Measurements from ENCODE around the gene ANKRD31. TPM values are rescaled to one million over a fixed set of nuclear protein-coding genes. Genes with fewer than 3 reads are reported as not detected.

Gene ANKRD31
- total RNA-seq, 1 experiment from 2014 or later = 0.26 TPM

- TF ChIP-seq EZH2phosphoT487 (IDR thresholded peaks at IDR 0.05; ENCODE audit: borderline replicate concordance, low read length) (no peak), EZH2 (IDR thresholded peaks at IDR 0.05; ENCODE audit: low read length, unreplicated experiment) (no peak), CTCF (conservative IDR thresholded peaks at IDR 0.05; ENCODE audit: low read depth, low read length) (no peak)
- ATAC-seq (no peak), DNase-seq (no peak)
- CTCF ChIA-PET = no interaction called here
- POLR2A ChIA-PET (ENCODE audit: unreplicated experiment) = no interaction called here
- BruUV-seq (replicated peaks) = no TSS peak
- Histone ChIP-seq H3K36me3 (ENCODE audit: low read depth, low read length) (no peaks in the 10 kb centered on the region), H3K4me3 (ENCODE audit: low read length) (no peak overlapping the region), H3K9ac (ENCODE audit: low read length) (no peak overlapping the region), H3F3A (ENCODE audit: low read length, unreplicated experiment) (no peaks in the 10 kb centered on the region), H3K4me2 (ENCODE audit: low read length) (no peak overlapping the region), H3K79me2 (ENCODE audit: low read length) (no peaks in the 10 kb centered on the region), H4K20me1 (ENCODE audit: low read length) (no peaks in the 10 kb centered on the region), H2AFZ (ENCODE audit: low read length) (no peak overlapping the region), H3K27me3 (ENCODE audit: low read length) (no peaks in the 10 kb centered on the region), H3K9me2 (replicated peaks; ENCODE audit: low read length) (no peaks in the 10 kb centered on the region), H3K4me1 (ENCODE audit: insufficient read depth, low read length) (no peaks in the 10 kb centered on the region; the same call in 1 of the 2 replicates), H3K9me3 (ENCODE audit: low read length) (no peaks in the 10 kb centered on the region), H3K27ac (ENCODE audit: low read length) (no peak overlapping the region)
- intact Hi-C loops (cut with micrococcal nuclease) = no loop called here
Measured at GRCh38 chr5:75047356-75047755, 189.3 kb downstream of the ANKRD31 start.

GRCh38 chr5:75046366-75047142, 190.1 kb downstream of the ANKRD31 start:
- intact Hi-C loops (cut with micrococcal nuclease) = no loop called here

More at GRCh38 chr5:75046366-75047142, 190.1 kb downstream of the ANKRD31 start:
- H3K9ac ChIP-seq (ENCODE audit: low read length) = no peak overlapping the region
- DNase-seq (no peak), ATAC-seq (no peak)
- H3F3A ChIP-seq (ENCODE audit: low read length, unreplicated experiment) = no peaks in the 10 kb centered on the region
- no peaks in the 10 kb centered on the region for H3K36me3 ChIP-seq (ENCODE audit: low read depth, low read length)
- H4K20me1 ChIP-seq (ENCODE audit: low read length) = no peaks in the 10 kb centered on the region
- H3K4me1 ChIP-seq (ENCODE audit: insufficient read depth, low read length) = no peaks in the 10 kb centered on the region; the same call in 1 of the 2 replicates
- no peaks in the 10 kb centered on the region for H3K27me3 ChIP-seq (ENCODE audit: low read length)
- no peak overlapping the region for H3K27ac ChIP-seq (ENCODE audit: low read length)
- ChIA-PET CTCF (no interaction called here), POLR2A (ENCODE audit: unreplicated experiment) (interaction anchor here (0.6 kb wide), 1 partner anchor 28 kb away, joined by 3 read pairs; no protein-coding TSS in a partner anchor)
- TF ChIP-seq CTCF (conservative IDR thresholded peaks at IDR 0.05; ENCODE audit: low read depth, low read length) = no peak
- no peak for TF ChIP-seq EZH2phosphoT487 (IDR thresholded peaks at IDR 0.05; ENCODE audit: borderline replicate concordance, low read length)
- no peak for TF ChIP-seq EZH2 (IDR thresholded peaks at IDR 0.05; ENCODE audit: low read length, unreplicated experiment)
- H3K4me2 ChIP-seq (ENCODE audit: low read length) = no peak overlapping the region
- H2AFZ ChIP-seq (ENCODE audit: low read length) = no peak overlapping the region
- H3K4me3 ChIP-seq (ENCODE audit: low read length) = no peak overlapping the region
- H3K9me3 ChIP-seq (ENCODE audit: low read length) = no peaks in the 10 kb centered on the region
- no TSS peak for BruUV-seq (replicated peaks)
- no peaks in the 10 kb centered on the region for H3K79me2 ChIP-seq (ENCODE audit: low read length)
- H3K9me2 ChIP-seq (replicated peaks; ENCODE audit: low read length) = no peaks in the 10 kb centered on the region

All from PC-3 (cell line).